ENCODE results near the gene IRS1. TPM values are rescaled to one million over a fixed set of nuclear protein-coding genes. Genes with fewer than 3 reads are reported as not detected.
A peak's percentile ranks its signal among the peaks of the same experiment; 100 is the strongest.

The IRS1 gene
- total and polyA plus RNA-seq, 2 of the 4 experiments (the other 2 are of a cell fraction) = 21.1 to 37.1 TPM

DNA sequence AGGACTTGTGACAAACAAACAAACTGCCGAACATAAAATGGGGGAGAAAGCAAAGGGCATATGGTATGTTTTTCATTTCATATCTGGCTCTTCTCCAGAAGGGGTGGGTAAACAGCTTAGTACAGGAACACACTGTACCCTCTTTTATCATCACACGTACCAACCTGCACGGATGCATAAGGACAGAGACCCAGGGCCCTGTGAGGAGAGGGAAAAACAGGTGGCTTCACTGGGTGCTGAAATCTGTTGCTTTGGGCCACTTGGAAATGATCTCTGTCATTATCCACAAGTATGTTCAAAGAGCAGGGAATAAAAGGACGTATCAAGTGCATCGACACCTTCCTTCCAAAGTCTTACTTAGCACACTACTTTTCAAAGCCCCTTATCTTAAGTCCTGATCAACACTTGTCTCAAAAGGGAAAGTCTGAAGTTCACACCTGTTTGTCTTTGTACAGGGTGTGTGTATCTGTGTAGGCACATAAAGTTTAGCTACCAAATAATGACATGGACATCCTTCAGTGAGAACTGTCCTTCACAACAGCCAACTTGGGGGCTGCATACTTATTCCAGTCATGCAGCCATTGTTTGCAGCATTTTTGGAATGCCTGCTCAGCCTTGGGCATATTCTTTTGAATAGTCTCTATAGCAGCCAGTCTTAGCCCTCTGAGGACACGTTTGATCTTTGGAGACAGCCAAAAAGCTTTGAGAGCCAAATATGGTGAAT lies 60.6 kb downstream of the IRS1 start:
- no peak overlapping the region for H2BK15ac ChIP-seq (ENCODE audit: low read depth, low read length)
- peak overlapping the region; percentile 18 for H2BK5ac ChIP-seq (ENCODE audit: low read depth, low read length, poor library complexity, severe bottlenecking)
- no peaks in the 10 kb centered on the region for H3K27me3 ChIP-seq (ENCODE audit: control insufficient read depth, insufficient read depth, low read length)
- H4K20me1 ChIP-seq (ENCODE audit: insufficient read depth, low read length) = peaks cover 61% of the 10 kb centered on the region
- no TSS peak for BruUV-seq (replicated peaks)
- POLR2A ChIA-PET (ENCODE audit: unreplicated experiment) = interaction anchor here (0.6 kb wide), 1 partner anchor 60 kb away, joined by 10 read pairs; the partner anchor contains the start of gene IRS1
- no peak overlapping the region for H2AFZ ChIP-seq (replicated peaks; ENCODE audit: low read length, poor library complexity)
- H3K4me3 ChIP-seq (ENCODE audit: insufficient read depth, low read depth, low read length) = no peak overlapping the region
- dilution Hi-C loops (cut with HindIII; ENCODE audit: low sequenced_read_pairs, unreplicated experiment) (no loop called here), in situ Hi-C loops (cut with MboI; ENCODE audit: low sequenced_read_pairs) (no loop called here), intact Hi-C loops (cut with micrococcal nuclease) (no loop called here)
- peaks cover 28% of the 10 kb centered on the region for H3K36me3 ChIP-seq (ENCODE audit: control insufficient read depth, insufficient read depth, low read length)
- H3K79me1 ChIP-seq (ENCODE audit: low read depth in 1 of 2, low read length in 2 of 2) = peaks cover 36 to 74% of the 10 kb centered on the region in 2 experiments
- H3K56ac ChIP-seq (ENCODE audit: extremely low read depth, insufficient read depth, low read length) = no peak overlapping the region
- no peak overlapping the region for H2AK9ac ChIP-seq (replicated peaks; ENCODE audit: low read depth, low read length, poor library complexity)
- no peak overlapping the region for H3K27ac ChIP-seq (ENCODE audit: insufficient read depth, low read length)
- no peak for ATAC-seq (ENCODE audit: low read depth)
- peaks cover 18% of the 10 kb centered on the region for H3K9me1 ChIP-seq (ENCODE audit: insufficient read depth, low read length)
- no peak overlapping the region for H3K23ac ChIP-seq (ENCODE audit: low read depth, low read length)
- no peak overlapping the region for H3K4ac ChIP-seq (ENCODE audit: low read depth, low read length)
- no peak overlapping the region for H3K9ac ChIP-seq (ENCODE audit: low read depth, low read length)
- H2BK120ac ChIP-seq (ENCODE audit: low read depth, low read length) = no peak overlapping the region
- H2BK20ac ChIP-seq (ENCODE audit: low read depth, low read length) = no peak overlapping the region
- no peak for DNase-seq
- H2AK5ac ChIP-seq (ENCODE audit: low read depth, low read length) = no peak overlapping the region
- H4K5ac ChIP-seq (ENCODE audit: low read depth, low read length) = no peak overlapping the region
- H4K8ac ChIP-seq (ENCODE audit: low read depth in 2 of 2, low read length in 2 of 2) = no peak overlapping the region
- TF ChIP-seq BHLHE40 (IDR thresholded peaks at IDR 0.05; ENCODE audit: low read depth, low read length) (no peak), FOS (IDR thresholded peaks at IDR 0.05; ENCODE audit: low read depth, low read length) (no peak), RCOR1 (IDR thresholded peaks at IDR 0.05; ENCODE audit: insufficient replicate concordance, low read length) (no peak), MAZ (IDR thresholded peaks at IDR 0.05; ENCODE audit: borderline replicate concordance, low read depth, low read length) (no peak), RAD21 (IDR thresholded peaks at IDR 0.05; ENCODE audit: low read length) (no peak), NFE2L2 (IDR thresholded peaks at IDR 0.05; ENCODE audit: low read depth, low read length) (no peak), SMC3 (IDR thresholded peaks at IDR 0.05; ENCODE audit: low read depth, low read length) (no peak), CEBPB (IDR thresholded peaks at IDR 0.05; ENCODE audit: low read depth, low read length) (no peak), MAFK (IDR thresholded peaks at IDR 0.05; ENCODE audit: low read depth, low read length) (no peak), POLR2A (IDR thresholded peaks at IDR 0.05; ENCODE audit: low read depth, low read length) (no peak)
- TF ChIP-seq, protein P1, sequence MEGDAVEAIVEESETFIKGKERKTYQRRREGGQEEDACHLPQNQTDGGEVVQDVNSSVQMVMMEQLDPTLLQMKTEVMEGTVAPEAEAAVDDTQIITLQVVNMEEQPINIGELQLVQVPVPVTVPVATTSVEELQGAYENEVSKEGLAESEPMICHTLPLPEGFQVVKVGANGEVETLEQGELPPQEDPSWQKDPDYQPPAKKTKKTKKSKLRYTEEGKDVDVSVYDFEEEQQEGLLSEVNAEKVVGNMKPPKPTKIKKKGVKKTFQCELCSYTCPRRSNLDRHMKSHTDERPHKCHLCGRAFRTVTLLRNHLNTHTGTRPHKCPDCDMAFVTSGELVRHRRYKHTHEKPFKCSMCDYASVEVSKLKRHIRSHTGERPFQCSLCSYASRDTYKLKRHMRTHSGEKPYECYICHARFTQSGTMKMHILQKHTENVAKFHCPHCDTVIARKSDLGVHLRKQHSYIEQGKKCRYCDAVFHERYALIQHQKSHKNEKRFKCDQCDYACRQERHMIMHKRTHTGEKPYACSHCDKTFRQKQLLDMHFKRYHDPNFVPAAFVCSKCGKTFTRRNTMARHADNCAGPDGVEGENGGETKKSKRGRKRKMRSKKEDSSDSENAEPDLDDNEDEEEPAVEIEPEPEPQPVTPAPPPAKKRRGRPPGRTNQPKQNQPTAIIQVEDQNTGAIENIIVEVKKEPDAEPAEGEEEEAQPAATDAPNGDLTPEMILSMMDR (conservative IDR thresholded peaks at IDR 0.05; ENCODE audit: low read depth, low read length) = no peak
- TF ChIP-seq, protein P2, sequence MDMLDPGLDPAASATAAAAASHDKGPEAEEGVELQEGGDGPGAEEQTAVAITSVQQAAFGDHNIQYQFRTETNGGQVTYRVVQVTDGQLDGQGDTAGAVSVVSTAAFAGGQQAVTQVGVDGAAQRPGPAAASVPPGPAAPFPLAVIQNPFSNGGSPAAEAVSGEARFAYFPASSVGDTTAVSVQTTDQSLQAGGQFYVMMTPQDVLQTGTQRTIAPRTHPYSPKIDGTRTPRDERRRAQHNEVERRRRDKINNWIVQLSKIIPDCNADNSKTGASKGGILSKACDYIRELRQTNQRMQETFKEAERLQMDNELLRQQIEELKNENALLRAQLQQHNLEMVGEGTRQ (IDR thresholded peaks at IDR 0.05; ENCODE audit: low read depth, low read length) = no peak
- WGBS, 2 experiments (ENCODE audit: extremely low coverage in 2 of 2, insufficient read length in 1 of 2) = 80% methylated on average over 1 of the region's 6 CpGs; no CpG with 5 or more reads in 1 of the 2 experiments
- peak overlapping the region; percentile 18; the same call in 1 of the 2 replicates for H4K91ac ChIP-seq (ENCODE audit: insufficient read depth, low read depth, low read length)
- no peak overlapping the region for H3K4me2 ChIP-seq (ENCODE audit: low read depth, low read length)
- 0 out of 2 replicates have a peak overlapping the region, but pooled peaks have one; percentile 17 for H3K14ac ChIP-seq (replicated peaks; ENCODE audit: low read depth, low read length)
- peaks cover 20% of the 10 kb centered on the region for H3K4me1 ChIP-seq (ENCODE audit: control insufficient read depth, insufficient read depth, low read length)
- no peaks in the 10 kb centered on the region; the same call in 1 of the 2 replicates for H3K9me3 ChIP-seq (ENCODE audit: control insufficient read depth, insufficient read depth, low read length)
- no peak overlapping the region for H3K18ac ChIP-seq (ENCODE audit: low read depth, low read length)
- CTCF ChIA-PET = no interaction called here

All from IMR-90 (cell line).